ENCODE results near the gene STAM2.

DNA sequence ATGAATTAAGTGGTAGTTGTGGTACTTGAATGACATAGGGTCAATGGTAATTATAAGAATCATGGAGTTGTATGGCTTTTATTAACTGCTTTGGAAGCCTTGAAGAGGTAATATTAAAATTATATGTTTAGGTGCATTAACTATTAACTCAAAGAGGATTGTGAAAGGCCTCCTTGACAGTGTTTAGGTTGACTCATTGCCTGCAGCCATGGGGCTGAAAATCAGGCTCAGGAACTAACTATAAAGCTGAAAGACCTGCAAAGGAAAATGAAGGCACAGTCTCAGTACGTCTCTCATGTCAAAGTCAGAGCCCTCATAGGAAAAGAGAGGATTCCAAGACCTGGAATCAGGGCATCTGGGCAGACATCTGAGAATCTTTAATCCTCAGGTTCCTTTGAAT lies 107.7 kb downstream of the STAM2 start:
- TF ChIP-seq, protein P1, sequence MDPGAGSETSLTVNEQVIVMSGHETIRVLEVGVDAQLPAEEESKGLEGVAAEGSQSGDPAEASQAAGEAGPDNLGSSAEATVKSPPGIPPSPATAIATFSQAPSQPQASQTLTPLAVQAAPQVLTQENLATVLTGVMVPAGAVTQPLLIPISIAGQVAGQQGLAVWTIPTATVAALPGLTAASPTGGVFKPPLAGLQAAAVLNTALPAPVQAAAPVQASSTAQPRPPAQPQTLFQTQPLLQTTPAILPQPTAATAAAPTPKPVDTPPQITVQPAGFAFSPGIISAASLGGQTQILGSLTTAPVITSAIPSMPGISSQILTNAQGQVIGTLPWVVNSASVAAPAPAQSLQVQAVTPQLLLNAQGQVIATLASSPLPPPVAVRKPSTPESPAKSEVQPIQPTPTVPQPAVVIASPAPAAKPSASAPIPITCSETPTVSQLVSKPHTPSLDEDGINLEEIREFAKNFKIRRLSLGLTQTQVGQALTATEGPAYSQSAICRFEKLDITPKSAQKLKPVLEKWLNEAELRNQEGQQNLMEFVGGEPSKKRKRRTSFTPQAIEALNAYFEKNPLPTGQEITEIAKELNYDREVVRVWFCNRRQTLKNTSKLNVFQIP (CRISPR knock-in tag; IDR thresholded peaks at IDR 0.05; ENCODE audit: borderline replicate concordance, low read depth), result no peak
- no peak for TF ChIP-seq RARB (CRISPR knock-in tag; IDR thresholded peaks at IDR 0.05)
- TF ChIP-seq ZC3H10 (CRISPR knock-in tag; IDR thresholded peaks at IDR 0.05), result no peak
- TF ChIP-seq, protein P2, sequence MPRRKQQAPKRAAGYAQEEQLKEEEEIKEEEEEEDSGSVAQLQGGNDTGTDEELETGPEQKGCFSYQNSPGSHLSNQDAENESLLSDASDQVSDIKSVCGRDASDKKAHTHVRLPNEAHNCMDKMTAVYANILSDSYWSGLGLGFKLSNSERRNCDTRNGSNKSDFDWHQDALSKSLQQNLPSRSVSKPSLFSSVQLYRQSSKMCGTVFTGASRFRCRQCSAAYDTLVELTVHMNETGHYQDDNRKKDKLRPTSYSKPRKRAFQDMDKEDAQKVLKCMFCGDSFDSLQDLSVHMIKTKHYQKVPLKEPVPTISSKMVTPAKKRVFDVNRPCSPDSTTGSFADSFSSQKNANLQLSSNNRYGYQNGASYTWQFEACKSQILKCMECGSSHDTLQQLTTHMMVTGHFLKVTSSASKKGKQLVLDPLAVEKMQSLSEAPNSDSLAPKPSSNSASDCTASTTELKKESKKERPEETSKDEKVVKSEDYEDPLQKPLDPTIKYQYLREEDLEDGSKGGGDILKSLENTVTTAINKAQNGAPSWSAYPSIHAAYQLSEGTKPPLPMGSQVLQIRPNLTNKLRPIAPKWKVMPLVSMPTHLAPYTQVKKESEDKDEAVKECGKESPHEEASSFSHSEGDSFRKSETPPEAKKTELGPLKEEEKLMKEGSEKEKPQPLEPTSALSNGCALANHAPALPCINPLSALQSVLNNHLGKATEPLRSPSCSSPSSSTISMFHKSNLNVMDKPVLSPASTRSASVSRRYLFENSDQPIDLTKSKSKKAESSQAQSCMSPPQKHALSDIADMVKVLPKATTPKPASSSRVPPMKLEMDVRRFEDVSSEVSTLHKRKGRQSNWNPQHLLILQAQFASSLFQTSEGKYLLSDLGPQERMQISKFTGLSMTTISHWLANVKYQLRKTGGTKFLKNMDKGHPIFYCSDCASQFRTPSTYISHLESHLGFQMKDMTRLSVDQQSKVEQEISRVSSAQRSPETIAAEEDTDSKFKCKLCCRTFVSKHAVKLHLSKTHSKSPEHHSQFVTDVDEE (CRISPR knock-in tag; IDR thresholded peaks at IDR 0.05), result no peak
- TF ChIP-seq, protein P3, sequence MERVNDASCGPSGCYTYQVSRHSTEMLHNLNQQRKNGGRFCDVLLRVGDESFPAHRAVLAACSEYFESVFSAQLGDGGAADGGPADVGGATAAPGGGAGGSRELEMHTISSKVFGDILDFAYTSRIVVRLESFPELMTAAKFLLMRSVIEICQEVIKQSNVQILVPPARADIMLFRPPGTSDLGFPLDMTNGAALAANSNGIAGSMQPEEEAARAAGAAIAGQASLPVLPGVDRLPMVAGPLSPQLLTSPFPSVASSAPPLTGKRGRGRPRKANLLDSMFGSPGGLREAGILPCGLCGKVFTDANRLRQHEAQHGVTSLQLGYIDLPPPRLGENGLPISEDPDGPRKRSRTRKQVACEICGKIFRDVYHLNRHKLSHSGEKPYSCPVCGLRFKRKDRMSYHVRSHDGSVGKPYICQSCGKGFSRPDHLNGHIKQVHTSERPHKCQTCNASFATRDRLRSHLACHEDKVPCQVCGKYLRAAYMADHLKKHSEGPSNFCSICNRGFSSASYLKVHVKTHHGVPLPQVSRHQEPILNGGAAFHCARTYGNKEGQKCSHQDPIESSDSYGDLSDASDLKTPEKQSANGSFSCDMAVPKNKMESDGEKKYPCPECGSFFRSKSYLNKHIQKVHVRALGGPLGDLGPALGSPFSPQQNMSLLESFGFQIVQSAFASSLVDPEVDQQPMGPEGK (CRISPR knock-in tag; IDR thresholded peaks at IDR 0.05; ENCODE audit: borderline replicate concordance), result no peak
- no peak for TF ChIP-seq BACH2 (CRISPR knock-in tag; IDR thresholded peaks at IDR 0.05; ENCODE audit: borderline replicate concordance)
- TF ChIP-seq, protein P4, sequence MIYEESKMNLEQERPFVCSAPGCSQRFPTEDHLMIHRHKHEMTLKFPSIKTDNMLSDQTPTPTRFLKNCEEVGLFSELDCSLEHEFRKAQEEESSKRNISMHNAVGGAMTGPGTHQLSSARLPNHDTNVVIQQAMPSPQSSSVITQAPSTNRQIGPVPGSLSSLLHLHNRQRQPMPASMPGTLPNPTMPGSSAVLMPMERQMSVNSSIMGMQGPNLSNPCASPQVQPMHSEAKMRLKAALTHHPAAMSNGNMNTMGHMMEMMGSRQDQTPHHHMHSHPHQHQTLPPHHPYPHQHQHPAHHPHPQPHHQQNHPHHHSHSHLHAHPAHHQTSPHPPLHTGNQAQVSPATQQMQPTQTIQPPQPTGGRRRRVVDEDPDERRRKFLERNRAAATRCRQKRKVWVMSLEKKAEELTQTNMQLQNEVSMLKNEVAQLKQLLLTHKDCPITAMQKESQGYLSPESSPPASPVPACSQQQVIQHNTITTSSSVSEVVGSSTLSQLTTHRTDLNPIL (CRISPR knock-in tag; IDR thresholded peaks at IDR 0.05; ENCODE audit: low read depth), result no peak
- no peak for TF ChIP-seq ISL1 (CRISPR knock-in tag; IDR thresholded peaks at IDR 0.05)
- TF ChIP-seq ARNTL (CRISPR knock-in tag; IDR thresholded peaks at IDR 0.05; ENCODE audit: borderline replicate concordance, low read depth), result no peak
- no peak for TF ChIP-seq ZFP3 (CRISPR knock-in tag; IDR thresholded peaks at IDR 0.05)
- TF ChIP-seq, protein P5, sequence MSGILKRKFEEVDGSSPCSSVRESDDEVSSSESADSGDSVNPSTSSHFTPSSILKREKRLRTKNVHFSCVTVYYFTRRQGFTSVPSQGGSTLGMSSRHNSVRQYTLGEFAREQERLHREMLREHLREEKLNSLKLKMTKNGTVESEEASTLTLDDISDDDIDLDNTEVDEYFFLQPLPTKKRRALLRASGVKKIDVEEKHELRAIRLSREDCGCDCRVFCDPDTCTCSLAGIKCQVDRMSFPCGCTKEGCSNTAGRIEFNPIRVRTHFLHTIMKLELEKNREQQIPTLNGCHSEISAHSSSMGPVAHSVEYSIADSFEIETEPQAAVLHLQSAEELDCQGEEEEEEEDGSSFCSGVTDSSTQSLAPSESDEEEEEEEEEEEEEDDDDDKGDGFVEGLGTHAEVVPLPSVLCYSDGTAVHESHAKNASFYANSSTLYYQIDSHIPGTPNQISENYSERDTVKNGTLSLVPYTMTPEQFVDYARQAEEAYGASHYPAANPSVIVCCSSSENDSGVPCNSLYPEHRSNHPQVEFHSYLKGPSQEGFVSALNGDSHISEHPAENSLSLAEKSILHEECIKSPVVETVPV (CRISPR knock-in tag; IDR thresholded peaks at IDR 0.05), result no peak
- no peak for TF ChIP-seq ZFP30 (CRISPR knock-in tag; IDR thresholded peaks at IDR 0.05)

Measured in SK-N-SH treated with all-trans-retinoic acid at 6 μM for 48 hours (cell line).